ENCODE data around the gene SLC38A3. TPM values are rescaled to one million over a fixed set of nuclear protein-coding genes. Genes with fewer than 3 reads are reported as not detected.
A peak's percentile ranks its signal among the peaks of the same experiment; 100 is the strongest.

Gene SLC38A3
- total and polyA plus RNA-seq, 2 donors (not counting 3 experiments of a cell fraction or from before 2014, with no cell fraction given): 0.60 to 1.1 TPM

DNA sequence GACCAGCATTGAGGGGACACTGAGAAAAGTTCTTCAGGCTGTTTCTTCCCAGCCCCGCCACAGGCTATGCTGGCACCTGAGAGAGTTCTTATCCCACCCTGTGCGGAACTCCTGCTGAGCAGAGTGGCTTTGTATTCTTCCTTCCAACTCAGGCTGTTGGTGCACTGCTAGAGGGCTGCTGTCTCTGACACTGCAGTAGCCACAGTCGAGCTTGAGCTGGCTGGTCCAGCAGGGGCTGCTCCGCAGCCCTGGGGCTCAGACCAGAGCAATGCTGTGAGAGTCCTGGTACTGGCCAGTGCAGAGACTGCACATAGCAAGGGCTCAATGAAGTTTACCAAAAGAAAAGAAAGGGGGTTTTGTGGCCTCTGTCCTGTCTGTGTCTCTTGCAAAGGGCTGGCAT, 34.6 kb downstream of the SLC38A3 start:
- H3K9me3 ChIP-seq (replicated peaks; ENCODE audit: control insufficient read depth, insufficient read depth, low read length): no peaks in the 10 kb centered on the region
- H3K4me1 ChIP-seq (ENCODE audit: control insufficient read depth, extremely low read depth, insufficient read depth, low read length): peaks cover 63% of the 10 kb centered on the region
- no peaks in the 10 kb centered on the region for H3K9me1 ChIP-seq (replicated peaks; ENCODE audit: control insufficient read depth, extremely low read depth, insufficient read depth, low read length)
- H3K9ac ChIP-seq (replicated peaks; ENCODE audit: extremely low read depth, insufficient read depth, low read length): no peak overlapping the region
- H3K79me2 ChIP-seq (ENCODE audit: control insufficient read depth, insufficient read depth, low read length): peaks cover 81% of the 10 kb centered on the region
- no peaks in the 10 kb centered on the region for H4K20me1 ChIP-seq (replicated peaks; ENCODE audit: control insufficient read depth, extremely low read depth, insufficient read depth, low read length)
- TF ChIP-seq GATA2 (IDR thresholded peaks at IDR 0.05; ENCODE audit: insufficient read depth, insufficient read length, low read depth, low read length): no peak
- no peak for TF ChIP-seq FOS (IDR thresholded peaks at IDR 0.05; ENCODE audit: borderline replicate concordance, insufficient read depth, low read length)
- no peak for TF ChIP-seq POLR2AphosphoS5 (IDR thresholded peaks at IDR 0.05; ENCODE audit: insufficient read depth, low read depth, low read length)
- TF ChIP-seq, protein P1, sequence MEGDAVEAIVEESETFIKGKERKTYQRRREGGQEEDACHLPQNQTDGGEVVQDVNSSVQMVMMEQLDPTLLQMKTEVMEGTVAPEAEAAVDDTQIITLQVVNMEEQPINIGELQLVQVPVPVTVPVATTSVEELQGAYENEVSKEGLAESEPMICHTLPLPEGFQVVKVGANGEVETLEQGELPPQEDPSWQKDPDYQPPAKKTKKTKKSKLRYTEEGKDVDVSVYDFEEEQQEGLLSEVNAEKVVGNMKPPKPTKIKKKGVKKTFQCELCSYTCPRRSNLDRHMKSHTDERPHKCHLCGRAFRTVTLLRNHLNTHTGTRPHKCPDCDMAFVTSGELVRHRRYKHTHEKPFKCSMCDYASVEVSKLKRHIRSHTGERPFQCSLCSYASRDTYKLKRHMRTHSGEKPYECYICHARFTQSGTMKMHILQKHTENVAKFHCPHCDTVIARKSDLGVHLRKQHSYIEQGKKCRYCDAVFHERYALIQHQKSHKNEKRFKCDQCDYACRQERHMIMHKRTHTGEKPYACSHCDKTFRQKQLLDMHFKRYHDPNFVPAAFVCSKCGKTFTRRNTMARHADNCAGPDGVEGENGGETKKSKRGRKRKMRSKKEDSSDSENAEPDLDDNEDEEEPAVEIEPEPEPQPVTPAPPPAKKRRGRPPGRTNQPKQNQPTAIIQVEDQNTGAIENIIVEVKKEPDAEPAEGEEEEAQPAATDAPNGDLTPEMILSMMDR (IDR thresholded peaks at IDR 0.05; ENCODE audit: extremely low read depth in 1 of 2, insufficient read depth in 1 of 2, low read depth in 1 of 2, low read length in 2 of 2): no peak
- TF ChIP-seq MYC (IDR thresholded peaks at IDR 0.05; ENCODE audit: low read depth, low read length): no peak
- TF ChIP-seq, protein P2, sequence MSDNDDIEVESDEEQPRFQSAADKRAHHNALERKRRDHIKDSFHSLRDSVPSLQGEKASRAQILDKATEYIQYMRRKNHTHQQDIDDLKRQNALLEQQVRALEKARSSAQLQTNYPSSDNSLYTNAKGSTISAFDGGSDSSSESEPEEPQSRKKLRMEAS (IDR thresholded peaks at IDR 0.05; ENCODE audit: insufficient read depth, insufficient read length): no peak
- no peak for TF ChIP-seq POLR2A (IDR thresholded peaks at IDR 0.05; ENCODE audit: low read depth, low read length)
- no peak for TF ChIP-seq JUN (IDR thresholded peaks at IDR 0.05; ENCODE audit: borderline replicate concordance, insufficient read depth, insufficient read length, low read depth)
- TF ChIP-seq EZH2 (IDR thresholded peaks at IDR 0.05; ENCODE audit: borderline replicate concordance, low read depth, low read length, severe bottlenecking): no peak
- intact Hi-C loops (cut with micrococcal nuclease): loop anchor here (5.0 kb wide), 1 partner anchor 82 kb away; the partner anchor contains the start of gene SEMA3F
- no peaks in the 10 kb centered on the region for H3K27me3 ChIP-seq (ENCODE audit: control insufficient read depth in 2 of 2, insufficient read depth in 2 of 2, low read length in 2 of 2)
- ChIA-PET CTCF (interaction anchor here (0.9 to 1.4 kb wide), 3 partner anchors 17 to 45 kb away, joined by 3 to 4 read pairs (median 4); no protein-coding TSS in a partner anchor), POLR2A (no interaction called here)
- H3K4me3 ChIP-seq (replicated peaks in 1 of 3; ENCODE audit: insufficient read depth in 1 of 3, low read depth in 1 of 3, low read length in 3 of 3): no peak overlapping the region
- dilution Hi-C loops (cut with MboI; ENCODE audit: extremely low pct_ligation_motif_present, low sequenced_read_pairs): loop anchor here (5.0 kb wide), 1 partner anchor 57 kb away; no protein-coding TSS in a partner anchor
- BruUV-seq (replicated peaks): no TSS peak
- H3K4me2 ChIP-seq (ENCODE audit: insufficient read depth, low read length): no peak overlapping the region
- peaks cover 2 to 17% of the 10 kb centered on the region in 2 experiments for H3K36me3 ChIP-seq (ENCODE audit: control insufficient read depth in 2 of 2, extremely low read depth in 1 of 2, insufficient read depth in 2 of 2, low read length in 2 of 2)
- FAIRE-seq (peak; percentile 24), DNase-seq (ENCODE audit: low read depth, low spot score) (no peak)
- H2AFZ ChIP-seq (ENCODE audit: low read depth, low read length): no peak overlapping the region
- no peak overlapping the region for H3K27ac ChIP-seq (ENCODE audit: insufficient read depth, low read depth, low read length)
